Right ventricle myocardium superior (tissue), 1 donor: ENCODE measurements around the gene OTOA. TPM values are rescaled to one million over a fixed set of nuclear protein-coding genes. Genes with fewer than 3 reads are reported as not detected.
"Not testable (repeated sequence)": the region's sequence is repeated elsewhere in the genome, so short reads cannot be mapped to it uniquely, and the experiment has no call there.

ENCODE experiments used
- ATAC-seq: fragments of 200-7000 bp; cut with Tn5 transposase; one replicate; pipeline ENCODE4 v1.9.1; 2020; ENCODE audit warnings: mild to moderate bottlenecking; ENCODE audit not compliant: poor library complexity
- DNase-seq: peaks from one replicate; pipeline ENCODE4 v3.0.0-alpha.2; 2020
- intact Hi-C: fragments of 100-400 bp; cut with DNase I; formaldehyde crosslinking; loops from one replicate; pipeline ENCODE4 v1.11.2; 2022
- long read RNA-seq: library from polyadenylated mRNA; unstranded; transcript quantifications from one replicate; pipeline ENCODE4 v2.0.0, GENCODE V29; 2021
- total RNA-seq: library from RNA; stranded (reverse); fragmentation: NEBNext Ultra II Directional; extraction: Animal tissue kit (Norgen Biotek cat#: 25700); gene quantifications from one replicate; pipeline ENCODE4 v1.2.1, GENCODE V29; 2021
- donor health status: DM: no; HTN: yes; CAD: no; lungs with severe emphysema.

OTOA gene
- not detected for total RNA-seq
- long read RNA-seq: 0 reads

DNA sequence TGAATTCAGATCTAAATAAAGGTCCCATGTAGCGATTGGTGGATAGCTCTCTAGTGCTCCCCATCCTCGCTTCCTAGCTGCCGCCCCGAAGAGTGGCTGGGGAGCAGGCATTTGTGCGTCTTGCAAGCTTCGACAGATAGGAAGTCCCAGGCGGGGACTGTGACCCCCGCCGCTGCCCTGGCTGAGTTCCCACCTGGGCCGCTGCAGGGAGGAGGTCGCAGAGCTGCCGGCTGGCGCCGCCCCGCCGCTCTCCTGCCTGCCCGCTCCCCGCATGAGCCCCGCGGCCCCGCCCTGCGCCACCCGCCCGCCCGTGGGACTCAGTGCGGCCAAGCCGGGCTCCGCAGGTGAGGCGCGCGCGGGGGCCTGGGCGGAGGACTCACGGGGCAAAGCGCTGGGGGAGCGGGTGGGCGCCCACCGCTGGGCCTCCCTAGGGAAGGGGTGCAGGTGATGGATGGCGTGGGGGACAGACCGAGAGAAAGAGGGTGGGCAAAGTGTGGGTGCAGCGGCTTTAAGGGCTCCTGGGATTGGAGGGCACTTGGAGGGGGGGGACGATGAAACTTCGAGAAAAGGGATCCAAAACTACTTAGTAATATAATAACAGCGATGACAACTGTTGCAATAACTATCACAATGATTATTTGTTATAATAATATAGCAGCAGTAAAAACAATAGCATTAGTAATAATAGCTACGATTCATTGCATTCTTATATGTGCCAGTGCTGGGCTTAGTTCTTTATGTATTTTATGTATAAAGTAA, at the start of gene OTOA:
OTOA (plus strand) TSS at position 80 of the 759 bp plus-strand sequence. CDS start 14,547 bp downstream, outside the sequence.
- intact Hi-C loops: no loop called here
- no peak for DNase-seq
- peak; percentile 56 for ATAC-seq

DNA sequence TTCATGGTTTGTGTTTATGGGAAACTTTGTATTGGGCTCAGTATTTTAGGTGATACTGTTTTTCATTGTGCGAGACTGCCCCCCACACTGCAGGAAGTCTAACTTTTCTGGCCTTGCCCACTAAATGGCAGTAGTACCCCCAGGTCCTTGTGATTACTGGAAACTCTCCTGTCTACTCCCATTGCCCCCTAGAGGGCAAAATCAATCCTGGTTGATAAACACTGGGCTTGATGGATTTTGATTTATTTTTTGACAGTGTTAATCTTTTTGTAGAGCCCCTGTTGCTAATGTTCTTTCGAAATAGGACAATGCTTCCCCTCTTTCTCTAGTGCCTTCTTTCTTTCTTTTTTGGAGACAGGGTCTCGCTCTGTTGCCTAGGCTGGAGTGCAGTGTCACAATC, 48.9 kb upstream of the OTOA start:
- no peak for ATAC-seq
- intact Hi-C loops: no loop called here

GRCh38 chr16:21617607-21618006, 46.2 kb upstream of the OTOA start:
- intact Hi-C loops: no loop called here
- DNase-seq: no peak
- ATAC-seq: no peak

More for the DNA sequence above, 48.9 kb upstream of the OTOA start:
- no peak for DNase-seq

GRCh38 chr16:21618281-21618680, 45.5 kb upstream of the OTOA start:
- intact Hi-C loops: no loop called here
- no peak for ATAC-seq
- DNase-seq: no peak

- ATAC-seq: no peak
Observed at GRCh38 chr16:21619765-21620425, 43.9 kb upstream of the OTOA start.

DNA sequence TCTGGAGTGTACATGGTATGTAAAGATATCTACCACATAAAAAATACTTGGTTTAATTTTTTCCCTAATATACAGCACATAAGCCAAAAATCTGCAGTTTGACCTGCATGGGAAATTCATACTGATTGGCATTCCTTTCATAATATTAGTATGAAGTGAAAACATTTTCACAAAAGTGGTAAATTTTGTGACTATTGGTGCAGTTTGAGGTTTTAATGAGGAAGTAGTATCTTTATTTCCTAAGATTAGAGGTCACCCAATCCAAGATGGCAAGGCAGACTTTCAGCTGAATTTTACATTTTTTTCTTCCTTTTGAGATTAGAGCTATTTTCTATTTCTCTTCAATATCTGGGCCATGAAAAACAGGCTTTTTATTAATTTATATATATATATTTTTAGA, 43.2 kb upstream of the OTOA start:
- ATAC-seq (no peak), DNase-seq (no peak)
- intact Hi-C loops: no loop called here

More at GRCh38 chr16:21619765-21620425, 43.9 kb upstream of the OTOA start:
- no peak for DNase-seq
- intact Hi-C loops: no loop called here

DNA sequence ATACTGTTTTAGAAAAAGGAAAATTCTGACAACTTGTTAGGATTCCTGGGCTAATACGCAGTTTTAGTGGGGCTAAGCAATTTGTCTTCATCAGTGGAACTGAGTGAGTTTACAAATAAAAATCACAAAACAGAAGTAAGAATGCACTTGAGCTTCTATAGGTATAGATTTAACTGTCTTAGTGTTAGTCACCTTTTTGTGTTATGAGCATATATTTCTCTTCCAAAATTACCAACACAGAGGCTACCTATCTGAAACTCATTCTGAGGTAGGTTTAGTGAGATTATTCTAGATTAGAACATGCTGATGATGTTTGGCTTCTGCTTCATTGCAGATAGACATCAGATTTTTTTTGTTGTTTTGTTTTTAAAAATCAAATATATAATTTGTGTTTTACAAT, 41.2 kb upstream of the OTOA start:
- ATAC-seq: no peak
- DNase-seq: no peak
- intact Hi-C loops: no loop called here

GRCh38 chr16:21625026-21625425, 38.7 kb upstream of the OTOA start:
- no peak for ATAC-seq
- DNase-seq: no peak
- intact Hi-C loops: no loop called here

GRCh38 chr16:21626659-21627277, 37.0 kb upstream of the OTOA start:
- ATAC-seq (peak; percentile 68), DNase-seq (no peak)
- intact Hi-C loops: no loop called here

- DNase-seq (no peak), ATAC-seq (no peak)
- intact Hi-C loops: no loop called here
Observed at GRCh38 chr16:21628121-21628726, 35.5 kb upstream of the OTOA start.

DNA sequence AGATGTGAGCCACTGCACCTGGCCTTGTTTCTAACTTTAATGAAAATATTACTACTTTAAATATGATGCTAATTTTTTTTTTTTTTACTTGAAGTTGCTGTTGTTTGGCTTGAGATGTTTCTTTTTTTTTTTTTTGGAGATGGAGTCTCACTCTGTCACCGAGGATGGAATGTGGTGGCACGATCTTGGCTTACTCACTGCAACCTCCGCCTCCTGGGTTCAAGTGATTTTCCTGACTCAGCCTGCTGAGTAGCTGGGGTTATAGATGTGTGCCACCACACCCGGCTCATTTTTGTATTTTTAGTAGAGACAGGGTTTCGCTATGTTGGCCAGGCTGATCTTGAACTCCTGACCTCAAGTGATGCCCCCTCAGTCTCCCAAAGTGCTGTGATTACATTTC, 35.0 kb upstream of the OTOA start:
- intact Hi-C loops: no loop called here
- ATAC-seq (no peak), DNase-seq (no peak)

DNA sequence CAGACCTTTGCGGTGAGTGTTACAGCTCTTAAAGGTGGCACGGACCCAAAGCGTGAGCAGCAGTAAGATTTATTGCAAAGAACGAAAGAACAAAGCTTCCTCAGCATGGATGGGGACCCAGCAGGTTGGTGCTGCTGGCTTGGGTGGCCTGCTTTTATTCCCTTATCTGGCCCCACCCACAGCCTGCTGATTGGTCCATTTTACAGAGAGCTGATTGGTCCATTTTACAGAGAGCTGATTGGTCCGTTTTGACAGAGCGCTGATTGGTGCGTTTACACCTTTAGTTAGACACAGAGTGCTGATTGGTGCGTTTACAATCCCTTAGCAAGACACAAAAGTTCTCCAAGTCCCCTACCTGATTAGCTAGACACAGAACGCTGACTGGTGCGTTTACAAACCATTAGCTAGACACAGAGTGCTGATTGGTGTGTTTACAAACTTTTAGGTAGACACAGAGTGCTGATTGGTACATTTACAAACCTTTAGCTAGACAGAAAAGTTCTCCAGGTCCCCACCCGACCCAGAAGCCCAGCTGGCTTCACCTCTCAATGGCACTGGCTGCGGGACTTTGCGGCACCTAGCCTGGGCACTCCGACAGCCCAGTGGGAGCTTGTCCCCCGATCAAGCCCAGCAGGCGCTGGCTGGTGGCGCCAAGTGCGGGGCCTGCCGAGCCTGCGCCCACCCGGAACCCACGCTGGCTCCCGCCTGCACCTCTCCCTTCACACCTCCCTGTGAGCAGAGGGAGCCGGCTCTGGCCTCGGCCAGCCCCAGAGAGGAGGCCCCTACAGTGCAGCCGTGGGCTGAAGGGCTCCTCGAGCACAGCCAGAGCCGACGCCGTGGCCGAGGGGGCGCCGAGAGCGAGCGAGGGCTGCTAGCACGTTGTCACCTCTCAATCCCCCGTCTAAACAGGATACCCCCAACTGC, 33.9 kb upstream of the OTOA start:
- ATAC-seq, intact Hi-C loops, DNase-seq: not testable (repeated sequence)

DNA sequence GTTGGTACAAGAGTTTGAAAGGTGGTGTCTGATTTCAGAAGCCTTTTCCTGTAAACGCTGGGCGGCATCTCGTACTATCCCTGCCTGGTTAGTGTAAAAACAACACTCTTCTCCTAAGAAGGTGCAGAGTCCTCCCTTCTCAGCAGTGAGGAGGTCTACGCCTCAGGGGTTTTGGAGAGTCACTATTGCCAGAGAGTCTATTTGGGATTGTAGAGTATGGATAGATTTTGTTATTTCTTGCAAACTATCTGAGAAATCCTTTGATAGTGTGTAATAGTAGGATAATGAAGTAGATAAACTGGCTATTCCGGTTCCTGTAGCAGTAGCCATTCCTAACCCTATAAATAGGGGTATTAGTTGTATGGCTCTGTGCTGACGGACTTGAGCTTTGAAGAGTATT, 32.9 kb upstream of the OTOA start:
- intact Hi-C loops, ATAC-seq: not testable (repeated sequence)

GRCh38 chr16:21631376-21631775, 32.4 kb upstream of the OTOA start:
- intact Hi-C loops, DNase-seq, ATAC-seq: not testable (repeated sequence)

More for the DNA sequence above, 32.9 kb upstream of the OTOA start:
- not testable (repeated sequence) for DNase-seq

- ATAC-seq, DNase-seq, intact Hi-C loops: not testable (repeated sequence)
Observed at GRCh38 chr16:21631951-21632575, 31.7 kb upstream of the OTOA start.

- ATAC-seq: no peak
- intact Hi-C loops: no loop called here
- DNase-seq: no peak
Observed at GRCh38 chr16:21634216-21634615, 29.6 kb upstream of the OTOA start.

DNA sequence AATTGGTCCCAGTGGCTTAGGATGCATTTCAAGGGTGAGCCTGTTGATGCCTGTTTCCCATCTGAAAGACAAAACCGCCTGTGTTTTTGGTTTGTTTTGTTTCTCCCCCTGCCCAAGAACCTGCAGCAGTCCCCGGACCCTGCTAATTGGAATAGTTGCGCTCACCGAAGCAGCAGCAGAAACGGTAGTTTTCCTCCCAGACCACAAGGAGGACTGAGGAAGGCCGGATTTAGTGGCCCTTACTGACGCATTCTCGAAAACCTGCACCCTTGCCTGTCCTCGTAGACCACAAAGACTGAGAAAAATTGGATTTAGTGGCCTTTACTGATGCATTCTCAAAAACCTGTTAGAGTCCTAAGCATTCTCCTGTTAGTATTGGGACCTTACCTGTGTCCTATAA, 28.1 kb upstream of the OTOA start:
- DNase-seq, intact Hi-C loops, ATAC-seq: not testable (repeated sequence)
